ENCODE results near the gene TSPAN31.

DNA sequence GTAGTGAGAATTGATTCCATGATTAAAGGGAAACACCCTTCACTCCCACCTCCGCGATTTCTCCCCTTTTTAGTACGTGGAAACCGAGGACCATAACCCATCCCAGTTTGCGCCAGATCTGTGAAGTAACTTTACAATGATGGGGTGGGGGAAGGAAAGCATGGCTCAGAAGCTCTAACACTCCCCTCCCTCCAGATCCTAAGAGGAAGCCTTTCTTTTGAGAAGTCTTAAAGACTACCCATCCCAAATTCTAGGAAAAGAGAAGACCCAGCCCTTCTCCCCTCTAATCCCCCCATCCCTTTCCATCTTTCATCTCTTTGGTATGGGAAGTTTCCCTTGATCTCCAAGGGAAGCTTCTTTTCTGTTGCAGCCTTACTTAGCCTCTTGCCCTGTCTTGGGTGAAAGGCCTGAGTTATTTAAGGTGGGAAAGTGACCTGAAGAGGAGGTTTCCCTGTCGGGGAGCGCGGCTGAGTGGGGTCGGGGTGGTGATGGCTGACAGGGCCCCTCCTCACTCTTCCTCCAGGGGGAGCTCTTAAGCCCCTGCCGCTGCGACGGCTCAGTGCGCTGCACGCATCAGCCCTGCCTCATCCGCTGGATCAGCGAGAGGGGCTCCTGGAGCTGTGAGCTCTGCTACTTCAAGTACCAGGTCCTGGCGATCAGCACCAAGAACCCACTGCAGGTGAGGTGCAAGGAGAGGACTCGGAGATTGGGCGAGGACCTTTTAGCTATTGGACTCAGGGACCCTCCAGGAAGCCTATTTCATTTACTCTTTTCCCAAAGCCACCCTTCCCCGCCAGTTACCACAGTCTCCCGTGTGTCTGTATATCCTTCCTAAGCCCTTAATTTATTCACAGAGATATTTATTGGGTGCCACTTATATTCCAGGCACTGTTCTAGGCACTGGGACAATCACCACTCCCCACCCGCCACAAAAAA, 11.8 kb downstream of the TSPAN31 start:
- TF ChIP-seq HNRNPK (IDR thresholded peaks at IDR 0.05; ENCODE audit: low read depth, low read length, poor library complexity, severe bottlenecking) (no peak), JUN (IDR thresholded peaks at IDR 0.05; ENCODE audit: borderline replicate concordance, low read depth, low read length) (0 out of 2 replicates have a peak, but pooled peaks have one; percentile 7), JUN (CRISPR knock-in tag; IDR thresholded peaks at IDR 0.05; ENCODE audit: borderline replicate concordance) (no peak), ZNF121 (CRISPR knock-in tag; conservative IDR thresholded peaks at IDR 0.05) (no peak), POLR2A (conservative IDR thresholded peaks at IDR 0.05) (no peak), NFYB (IDR thresholded peaks at IDR 0.05; ENCODE audit: extremely low read depth, insufficient read length) (no peak), PHF21A (IDR thresholded peaks at IDR 0.05; ENCODE audit: borderline replicate concordance, low read depth) (no peak), KAT8 (IDR thresholded peaks at IDR 0.05; ENCODE audit: low read depth) (no peak), MCM5 (IDR thresholded peaks at IDR 0.05; ENCODE audit: low read depth) (no peak), PHB2 (IDR thresholded peaks at IDR 0.05; ENCODE audit: low read depth) (no peak), ZFP1 (CRISPR knock-in tag; IDR thresholded peaks at IDR 0.05) (no peak), KLF6 (CRISPR knock-in tag; IDR thresholded peaks at IDR 0.05; ENCODE audit: borderline replicate concordance) (no peak)
- TF ChIP-seq, protein P1, sequence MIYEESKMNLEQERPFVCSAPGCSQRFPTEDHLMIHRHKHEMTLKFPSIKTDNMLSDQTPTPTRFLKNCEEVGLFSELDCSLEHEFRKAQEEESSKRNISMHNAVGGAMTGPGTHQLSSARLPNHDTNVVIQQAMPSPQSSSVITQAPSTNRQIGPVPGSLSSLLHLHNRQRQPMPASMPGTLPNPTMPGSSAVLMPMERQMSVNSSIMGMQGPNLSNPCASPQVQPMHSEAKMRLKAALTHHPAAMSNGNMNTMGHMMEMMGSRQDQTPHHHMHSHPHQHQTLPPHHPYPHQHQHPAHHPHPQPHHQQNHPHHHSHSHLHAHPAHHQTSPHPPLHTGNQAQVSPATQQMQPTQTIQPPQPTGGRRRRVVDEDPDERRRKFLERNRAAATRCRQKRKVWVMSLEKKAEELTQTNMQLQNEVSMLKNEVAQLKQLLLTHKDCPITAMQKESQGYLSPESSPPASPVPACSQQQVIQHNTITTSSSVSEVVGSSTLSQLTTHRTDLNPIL (CRISPR knock-in tag; IDR thresholded peaks at IDR 0.05): no peak
- TF ChIP-seq, protein P2, sequence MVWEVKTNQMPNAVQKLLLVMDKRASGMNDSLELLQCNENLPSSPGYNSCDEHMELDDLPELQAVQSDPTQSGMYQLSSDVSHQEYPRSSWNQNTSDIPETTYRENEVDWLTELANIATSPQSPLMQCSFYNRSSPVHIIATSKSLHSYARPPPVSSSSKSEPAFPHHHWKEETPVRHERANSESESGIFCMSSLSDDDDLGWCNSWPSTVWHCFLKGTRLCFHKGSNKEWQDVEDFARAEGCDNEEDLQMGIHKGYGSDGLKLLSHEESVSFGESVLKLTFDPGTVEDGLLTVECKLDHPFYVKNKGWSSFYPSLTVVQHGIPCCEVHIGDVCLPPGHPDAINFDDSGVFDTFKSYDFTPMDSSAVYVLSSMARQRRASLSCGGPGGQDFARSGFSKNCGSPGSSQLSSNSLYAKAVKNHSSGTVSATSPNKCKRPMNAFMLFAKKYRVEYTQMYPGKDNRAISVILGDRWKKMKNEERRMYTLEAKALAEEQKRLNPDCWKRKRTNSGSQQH (CRISPR knock-in tag; IDR thresholded peaks at IDR 0.05): no peak
- TF ChIP-seq, protein P3, sequence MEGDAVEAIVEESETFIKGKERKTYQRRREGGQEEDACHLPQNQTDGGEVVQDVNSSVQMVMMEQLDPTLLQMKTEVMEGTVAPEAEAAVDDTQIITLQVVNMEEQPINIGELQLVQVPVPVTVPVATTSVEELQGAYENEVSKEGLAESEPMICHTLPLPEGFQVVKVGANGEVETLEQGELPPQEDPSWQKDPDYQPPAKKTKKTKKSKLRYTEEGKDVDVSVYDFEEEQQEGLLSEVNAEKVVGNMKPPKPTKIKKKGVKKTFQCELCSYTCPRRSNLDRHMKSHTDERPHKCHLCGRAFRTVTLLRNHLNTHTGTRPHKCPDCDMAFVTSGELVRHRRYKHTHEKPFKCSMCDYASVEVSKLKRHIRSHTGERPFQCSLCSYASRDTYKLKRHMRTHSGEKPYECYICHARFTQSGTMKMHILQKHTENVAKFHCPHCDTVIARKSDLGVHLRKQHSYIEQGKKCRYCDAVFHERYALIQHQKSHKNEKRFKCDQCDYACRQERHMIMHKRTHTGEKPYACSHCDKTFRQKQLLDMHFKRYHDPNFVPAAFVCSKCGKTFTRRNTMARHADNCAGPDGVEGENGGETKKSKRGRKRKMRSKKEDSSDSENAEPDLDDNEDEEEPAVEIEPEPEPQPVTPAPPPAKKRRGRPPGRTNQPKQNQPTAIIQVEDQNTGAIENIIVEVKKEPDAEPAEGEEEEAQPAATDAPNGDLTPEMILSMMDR (IDR thresholded peaks at IDR 0.05 in 2 of 3, conservative IDR thresholded peaks at IDR 0.05 in 1 of 3; ENCODE audit: insufficient read depth in 2 of 3, low read depth in 1 of 3, low read length in 3 of 3): peak; percentile 81 to 93 (median 87)

Measured in K562 (cell line).